ENCODE results near the gene VWCE. TPM values are rescaled to one million over a fixed set of nuclear protein-coding genes. Genes with fewer than 3 reads are reported as not detected.

Gene VWCE
- polyA plus RNA-seq, 1 donor (not counting 4 experiments of a cell fraction or from before 2014, with no cell fraction given), result 0.30 TPM

DNA sequence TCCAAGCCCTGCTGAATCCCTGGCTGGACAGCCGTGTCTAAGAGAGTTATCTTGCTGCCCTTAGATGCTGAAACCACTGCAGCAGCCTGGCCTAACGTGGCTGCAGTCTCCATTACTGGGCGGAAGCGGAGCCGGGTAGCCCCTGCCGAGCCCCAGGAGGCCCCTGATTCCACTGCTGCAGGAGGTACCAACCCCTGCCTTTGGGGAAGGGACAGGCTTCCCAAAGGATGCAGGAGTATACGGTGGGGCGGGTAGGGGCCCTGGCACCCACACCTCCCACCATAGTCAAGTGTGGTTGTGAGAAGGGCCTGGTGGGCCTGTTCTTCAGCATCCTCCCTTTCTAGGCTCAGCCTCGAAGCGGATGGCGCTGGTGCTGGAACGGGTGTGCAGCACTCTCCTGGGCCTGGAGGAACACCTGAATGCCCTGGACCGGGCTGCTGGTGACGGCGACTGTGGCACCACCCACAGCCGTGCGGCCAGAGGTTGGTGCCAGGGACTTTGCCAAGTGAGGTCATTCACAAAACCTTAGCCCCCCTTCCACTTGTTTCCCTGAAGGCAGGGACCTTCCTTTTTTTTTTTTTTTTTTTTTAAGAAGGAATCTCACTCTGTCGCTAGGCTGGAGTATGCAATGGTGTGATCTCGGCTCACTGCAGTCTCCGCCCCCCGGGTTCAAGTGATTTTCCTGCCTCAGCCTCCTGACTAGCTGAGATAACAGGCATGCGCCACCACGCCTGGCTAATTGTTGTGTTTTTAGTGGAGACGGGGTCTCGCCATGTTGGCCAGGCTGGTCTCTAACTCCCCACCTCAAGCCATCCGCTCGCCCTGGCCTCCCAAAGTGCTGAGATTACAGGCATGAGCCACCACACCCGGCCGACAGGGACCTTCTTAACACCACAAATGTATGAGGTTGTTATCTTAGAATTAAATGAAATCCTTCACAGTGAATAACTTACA lies 49.0 kb upstream of the VWCE start:
- H3K79me2 ChIP-seq (ENCODE audit: control insufficient read depth, insufficient read depth, low read length), result no peaks in the 10 kb centered on the region
- no peaks in the 10 kb centered on the region for H3K27me3 ChIP-seq (ENCODE audit: control insufficient read depth, extremely low read depth, insufficient read depth, low read length)
- H2AFZ ChIP-seq (ENCODE audit: control insufficient read depth, low read length), result no peak overlapping the region
- H3K9ac ChIP-seq (ENCODE audit: control insufficient read depth, extremely low read depth, insufficient read depth, low read length), result no peak overlapping the region
- DNase-seq (ENCODE audit: low read depth, low spot score), result no peak
- no peak for FAIRE-seq
- H3K4me2 ChIP-seq (ENCODE audit: control insufficient read depth, extremely low read depth, insufficient read depth, low read depth, low read length), result no peak overlapping the region
- H3K4me3 ChIP-seq (ENCODE audit: control insufficient read depth in 2 of 3, extremely low read depth in 1 of 3, insufficient read depth in 2 of 3, low read depth in 1 of 3, low read length in 3 of 3), result no peak overlapping the region
- dilution Hi-C loops (cut with MboI; ENCODE audit: extremely low pct_ligation_motif_present, low sequenced_read_pairs), result no loop called here
- H3K4me1 ChIP-seq (ENCODE audit: control insufficient read depth, extremely low read depth, insufficient read depth, low read length), result peaks cover 5% of the 10 kb centered on the region
- H4K20me1 ChIP-seq (ENCODE audit: control insufficient read depth, extremely low read depth, insufficient read depth, low read length), result no peaks in the 10 kb centered on the region
- no peak overlapping the region for H3K27ac ChIP-seq (ENCODE audit: control insufficient read depth, insufficient read depth, low read length)
- H3K9me1 ChIP-seq (ENCODE audit: control insufficient read depth, extremely low read depth, insufficient read depth, low read length), result no peaks in the 10 kb centered on the region
- TF ChIP-seq, protein P1, sequence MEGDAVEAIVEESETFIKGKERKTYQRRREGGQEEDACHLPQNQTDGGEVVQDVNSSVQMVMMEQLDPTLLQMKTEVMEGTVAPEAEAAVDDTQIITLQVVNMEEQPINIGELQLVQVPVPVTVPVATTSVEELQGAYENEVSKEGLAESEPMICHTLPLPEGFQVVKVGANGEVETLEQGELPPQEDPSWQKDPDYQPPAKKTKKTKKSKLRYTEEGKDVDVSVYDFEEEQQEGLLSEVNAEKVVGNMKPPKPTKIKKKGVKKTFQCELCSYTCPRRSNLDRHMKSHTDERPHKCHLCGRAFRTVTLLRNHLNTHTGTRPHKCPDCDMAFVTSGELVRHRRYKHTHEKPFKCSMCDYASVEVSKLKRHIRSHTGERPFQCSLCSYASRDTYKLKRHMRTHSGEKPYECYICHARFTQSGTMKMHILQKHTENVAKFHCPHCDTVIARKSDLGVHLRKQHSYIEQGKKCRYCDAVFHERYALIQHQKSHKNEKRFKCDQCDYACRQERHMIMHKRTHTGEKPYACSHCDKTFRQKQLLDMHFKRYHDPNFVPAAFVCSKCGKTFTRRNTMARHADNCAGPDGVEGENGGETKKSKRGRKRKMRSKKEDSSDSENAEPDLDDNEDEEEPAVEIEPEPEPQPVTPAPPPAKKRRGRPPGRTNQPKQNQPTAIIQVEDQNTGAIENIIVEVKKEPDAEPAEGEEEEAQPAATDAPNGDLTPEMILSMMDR (optimal IDR thresholded peaks at IDR 0.05 in 1 of 3, IDR thresholded peaks at IDR 0.05 in 1 of 3, conservative IDR thresholded peaks at IDR 0.05 in 1 of 3; ENCODE audit: extremely low read depth in 1 of 3, insufficient read depth in 2 of 3, low read length in 3 of 3), result no peak
- no peaks in the 10 kb centered on the region for H3K9me3 ChIP-seq (ENCODE audit: control insufficient read depth, low read depth, low read length)
- peaks cover 15 to 17% of the 10 kb centered on the region in 2 experiments for H3K36me3 ChIP-seq (ENCODE audit: control insufficient read depth in 2 of 2, extremely low read depth in 1 of 2, insufficient read depth in 2 of 2, low read length in 2 of 2)

DNA sequence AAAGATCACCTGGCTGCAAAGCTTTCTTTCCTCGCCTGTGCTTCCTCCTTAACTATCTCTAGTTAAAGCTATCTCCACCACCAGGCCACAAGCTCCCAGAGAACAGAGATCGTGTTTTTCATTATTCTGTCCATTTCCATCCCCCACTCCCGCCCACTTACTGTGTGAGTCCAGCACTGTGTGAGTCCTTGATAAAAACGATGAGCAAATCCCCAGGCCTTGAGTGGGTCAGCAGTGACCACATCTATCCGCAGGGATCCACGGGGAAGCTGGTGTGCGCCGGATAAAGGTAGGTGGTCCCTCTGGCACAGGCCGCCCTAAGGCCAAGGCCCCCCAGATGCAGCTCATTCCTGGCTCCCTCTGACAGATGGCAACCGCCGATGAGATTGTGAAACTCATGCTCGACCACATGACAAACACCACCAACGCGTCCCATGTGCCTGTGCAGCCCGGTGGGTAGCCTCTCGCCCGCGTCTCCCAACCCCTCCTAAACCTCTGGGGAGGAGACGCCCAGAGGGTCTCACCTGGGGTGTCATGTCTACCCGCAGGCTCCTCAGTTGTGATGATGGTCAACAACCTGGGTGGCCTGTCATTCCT lies 47.2 kb upstream of the VWCE start:
- no peak overlapping the region for H3K9ac ChIP-seq (ENCODE audit: control insufficient read depth, extremely low read depth, insufficient read depth, low read length)
- no peaks in the 10 kb centered on the region for H3K9me3 ChIP-seq (ENCODE audit: control insufficient read depth, low read depth, low read length)
- TF ChIP-seq, protein P1 (optimal IDR thresholded peaks at IDR 0.05 in 1 of 3, IDR thresholded peaks at IDR 0.05 in 1 of 3, conservative IDR thresholded peaks at IDR 0.05 in 1 of 3; ENCODE audit: extremely low read depth in 1 of 3, insufficient read depth in 2 of 3, low read length in 3 of 3), result no peak
- no peak for TF ChIP-seq EZH2 (IDR thresholded peaks at IDR 0.05; ENCODE audit: low read length)
- H2AFZ ChIP-seq (ENCODE audit: control insufficient read depth, low read length), result no peak overlapping the region
- no peaks in the 10 kb centered on the region for H3K79me2 ChIP-seq (ENCODE audit: control insufficient read depth, insufficient read depth, low read length)
- no peak for FAIRE-seq
- no peak overlapping the region for H3K27ac ChIP-seq (ENCODE audit: control insufficient read depth, insufficient read depth, low read length)
- H3K9me1 ChIP-seq (ENCODE audit: control insufficient read depth, extremely low read depth, insufficient read depth, low read length), result no peaks in the 10 kb centered on the region
- no peak overlapping the region for H3K4me2 ChIP-seq (ENCODE audit: control insufficient read depth, extremely low read depth, insufficient read depth, low read depth, low read length)
- dilution Hi-C loops (cut with MboI; ENCODE audit: extremely low pct_ligation_motif_present, low sequenced_read_pairs), result no loop called here
- H3K4me1 ChIP-seq (ENCODE audit: control insufficient read depth, extremely low read depth, insufficient read depth, low read length), result peaks cover 5% of the 10 kb centered on the region
- H4K20me1 ChIP-seq (ENCODE audit: control insufficient read depth, extremely low read depth, insufficient read depth, low read length), result no peaks in the 10 kb centered on the region
- H3K27me3 ChIP-seq (ENCODE audit: control insufficient read depth, extremely low read depth, insufficient read depth, low read length), result no peaks in the 10 kb centered on the region
- peaks cover 11 to 12% of the 10 kb centered on the region in 2 experiments for H3K36me3 ChIP-seq (ENCODE audit: control insufficient read depth in 2 of 2, extremely low read depth in 1 of 2, insufficient read depth in 2 of 2, low read length in 2 of 2)
- DNase-seq (ENCODE audit: low read depth, low spot score), result no peak
- no peak overlapping the region for H3K4me3 ChIP-seq (ENCODE audit: control insufficient read depth in 2 of 3, extremely low read depth in 1 of 3, insufficient read depth in 2 of 3, low read depth in 1 of 3, low read length in 3 of 3)

Measured in keratinocyte (primary cell).